ENCODE results near the gene SCN11A. TPM values are rescaled to one million over a fixed set of nuclear protein-coding genes. Genes with fewer than 3 reads are reported as not detected.
A peak's percentile ranks its signal among the peaks of the same experiment; 100 is the strongest.
"Not testable (repeated sequence)": the region's sequence is repeated elsewhere in the genome, so short reads cannot be mapped to it uniquely, and the experiment has no call there.

The SCN11A gene
- total RNA-seq, 1 donor from 2014 or later: 2.2 TPM

DNA sequence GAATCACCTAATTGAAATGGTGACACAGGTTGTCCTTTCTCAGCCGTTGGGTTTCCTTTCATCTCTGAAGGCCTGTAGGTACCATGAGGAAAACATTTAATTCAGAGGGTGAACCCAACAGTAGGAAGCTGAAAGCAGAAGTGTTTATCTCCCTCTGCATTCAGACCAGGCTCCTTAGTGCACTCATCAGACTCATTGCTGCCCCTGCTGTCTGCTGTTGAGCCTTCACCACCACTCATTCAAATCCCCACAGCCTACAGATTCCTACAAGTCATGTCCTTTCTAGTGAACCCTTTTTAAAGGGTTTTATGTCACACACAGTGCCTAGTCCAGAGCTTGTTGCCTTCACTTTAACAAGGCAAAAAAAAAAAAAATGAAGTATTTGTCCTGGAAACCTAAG is 13.5 kb upstream of the SCN11A start:
- DNase-seq (ENCODE audit: low spot score): no peak

DNA sequence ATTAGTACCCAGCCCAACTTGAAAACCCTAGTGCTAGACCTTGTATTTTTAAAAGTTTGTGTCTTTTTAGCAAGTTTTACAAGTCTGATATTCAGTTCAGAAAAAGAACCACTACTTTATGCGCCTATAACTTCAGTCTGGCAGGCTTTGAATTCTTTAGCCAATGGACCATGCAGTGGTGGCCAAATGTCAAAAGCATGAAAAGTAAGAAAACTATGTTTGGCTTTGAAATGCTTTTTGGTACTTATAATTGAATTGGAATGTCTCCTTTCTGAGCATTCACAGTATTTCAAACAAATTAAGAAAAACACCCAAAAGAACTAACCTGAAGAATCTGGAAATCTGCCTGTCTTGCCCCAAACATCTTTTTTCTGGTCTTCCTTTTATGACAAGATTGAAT is 12.9 kb upstream of the SCN11A start:
- DNase-seq (ENCODE audit: low spot score): no peak

DNA sequence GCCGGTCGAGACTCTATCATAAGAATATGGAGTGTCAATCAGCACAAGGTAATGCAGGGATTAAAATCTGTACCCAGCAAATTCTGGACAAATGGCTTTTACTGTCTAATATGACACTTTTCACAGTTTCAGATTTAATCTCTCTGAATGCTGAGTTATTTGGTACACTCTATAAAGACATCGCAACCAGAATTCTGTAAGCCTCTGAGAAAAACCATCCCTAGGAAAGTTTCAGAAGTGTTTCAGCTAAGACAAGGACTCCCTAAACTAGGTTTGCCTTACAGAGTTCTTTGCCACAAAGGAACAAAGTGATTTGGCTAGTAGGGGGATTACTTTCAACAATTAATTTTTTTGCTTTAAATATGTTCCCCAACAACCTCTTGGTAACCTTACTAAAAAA is 11.4 kb upstream of the SCN11A start:
- no peak for DNase-seq (ENCODE audit: low spot score)

DNA sequence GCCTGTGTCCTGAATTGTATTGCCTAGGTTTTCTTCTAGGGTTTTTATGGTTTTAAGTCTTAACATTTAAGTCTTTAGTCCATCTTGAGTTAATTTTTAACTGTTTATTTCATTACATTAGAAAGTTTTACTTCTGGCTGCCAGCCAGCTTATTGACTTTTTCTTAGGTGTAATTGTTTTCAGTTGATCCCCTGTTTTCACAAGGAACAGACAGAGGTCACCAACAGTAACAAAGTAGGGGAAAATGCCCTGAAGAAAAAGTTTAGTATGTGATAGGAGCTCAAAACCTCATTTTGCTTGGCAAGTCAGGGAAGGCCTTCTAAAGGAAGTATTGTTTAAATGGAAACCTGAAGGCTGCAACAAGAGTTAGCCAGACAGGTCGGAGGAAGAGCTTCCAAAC is 10.4 kb upstream of the SCN11A start:
- DNase-seq (ENCODE audit: low spot score): no peak

DNA sequence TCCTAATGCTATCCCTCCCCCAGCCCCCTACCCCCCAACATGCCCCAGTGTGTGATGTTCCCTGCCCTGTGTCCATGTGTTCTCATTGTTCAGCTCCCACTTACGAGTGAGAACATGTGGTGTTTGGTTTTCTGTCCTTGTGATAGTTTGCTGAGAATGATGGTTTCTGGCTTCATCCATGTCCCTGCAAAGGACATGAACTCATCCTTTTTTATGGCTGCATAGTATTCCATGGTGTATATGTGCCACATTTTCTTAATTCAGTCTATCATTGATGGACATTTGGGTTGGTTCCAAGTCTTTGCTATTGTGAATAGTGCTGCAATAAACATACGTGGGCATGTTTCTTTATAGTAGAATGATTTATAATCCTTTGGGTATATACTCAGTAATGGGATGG is 9.5 kb upstream of the SCN11A start:
- not testable (repeated sequence) for DNase-seq (ENCODE audit: low spot score)

DNA sequence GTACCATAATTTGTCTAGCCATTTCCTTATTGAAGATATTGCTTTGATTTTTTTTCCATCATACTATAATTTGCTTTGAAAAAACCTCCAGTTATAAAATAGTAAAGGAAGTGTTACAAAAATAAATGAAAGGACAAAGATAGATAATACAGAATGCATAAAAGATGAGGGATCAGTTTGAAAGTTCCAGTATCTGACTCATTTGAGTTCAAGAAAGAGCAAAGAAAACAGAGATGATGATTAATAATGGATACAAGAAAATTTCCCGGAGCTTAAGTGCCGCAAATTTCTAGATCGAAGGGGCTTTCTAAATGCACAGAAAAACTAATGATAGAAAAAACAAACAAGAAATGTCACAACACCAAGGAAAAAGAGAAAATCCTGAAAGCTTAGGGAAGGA is 4.4 kb upstream of the SCN11A start:
- no peak for DNase-seq (ENCODE audit: low spot score)

DNA sequence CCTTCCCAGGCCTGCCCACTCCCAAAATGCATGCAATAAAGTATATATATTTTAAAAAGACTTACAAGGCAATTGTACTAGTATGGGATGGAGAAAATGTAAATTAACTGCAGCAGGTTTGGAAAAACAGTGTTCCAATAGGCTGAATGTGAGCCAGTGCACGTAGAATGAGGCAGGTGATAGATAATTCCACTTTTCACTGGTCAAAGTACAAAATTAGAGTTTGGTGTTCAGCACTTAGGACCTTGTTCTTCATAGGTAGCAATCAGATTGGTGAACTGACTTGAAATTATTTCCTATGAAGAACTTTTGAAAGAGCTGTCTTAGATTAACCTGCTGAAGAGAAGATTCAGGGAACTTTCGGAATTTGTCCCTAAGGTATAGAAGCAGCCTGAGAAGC is 2.0 kb upstream of the SCN11A start:
- DNase-seq (ENCODE audit: low spot score): no peak

DNA sequence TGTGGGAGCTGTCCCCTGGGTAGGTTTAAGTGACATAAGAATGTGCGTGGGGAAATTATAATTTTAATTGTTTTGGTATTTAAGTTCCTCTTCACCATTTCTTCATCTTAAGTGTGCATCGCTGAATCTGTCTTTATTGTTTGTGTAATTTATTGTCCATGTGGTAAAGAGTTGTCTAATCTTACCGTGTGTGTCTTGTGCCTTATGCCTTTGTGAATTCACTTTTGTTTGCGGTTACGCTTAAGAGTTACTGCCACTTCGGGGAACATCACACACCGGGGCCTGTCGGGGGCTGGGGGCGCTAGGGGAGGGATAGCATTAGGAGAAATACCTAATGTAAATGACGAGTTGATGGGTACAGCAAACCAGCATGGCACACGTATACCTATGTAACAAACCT is 839 bp upstream of the SCN11A start:
- no peak for DNase-seq (ENCODE audit: low spot score)

DNA sequence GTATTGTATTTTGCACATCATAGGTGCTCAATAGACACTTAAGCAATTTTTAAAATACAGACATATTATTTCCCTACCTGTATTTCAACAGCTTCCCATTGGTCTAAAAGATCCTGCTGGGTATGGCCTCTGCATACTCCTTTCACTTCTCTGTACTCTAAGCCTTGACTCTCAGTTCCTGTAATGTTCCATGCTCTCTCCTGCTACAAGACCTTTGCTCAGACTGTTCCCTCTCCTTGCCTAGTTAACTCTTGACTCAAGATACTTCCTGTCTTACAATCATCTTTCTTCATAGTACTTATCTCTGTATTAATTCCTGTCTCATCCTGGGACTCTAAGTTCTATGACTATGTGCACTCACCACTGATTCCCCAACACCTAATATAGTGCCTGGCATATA is 1.7 kb downstream of the SCN11A start:
- DNase-seq (ENCODE audit: low spot score): peak; percentile 5

DNA sequence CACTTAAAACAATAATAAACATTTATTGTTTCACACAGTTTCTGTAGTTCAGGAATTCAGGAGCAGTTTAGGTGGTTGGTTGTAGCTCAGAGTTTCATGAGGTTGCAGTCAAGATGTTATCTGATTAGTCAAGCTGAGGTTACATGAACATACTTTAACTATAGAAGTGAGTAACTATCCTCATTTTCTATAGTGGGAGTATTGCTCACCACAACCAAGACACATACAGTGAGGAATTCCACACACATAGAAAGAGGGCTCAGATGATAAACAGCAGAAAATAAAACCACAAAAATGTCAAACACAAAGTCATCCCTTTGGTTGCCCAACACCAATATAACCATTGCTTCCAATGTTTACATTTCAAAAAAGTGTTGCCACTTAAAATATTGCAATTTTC is 13.6 kb downstream of the SCN11A start:
- no peak for DNase-seq (ENCODE audit: low spot score)

DNA sequence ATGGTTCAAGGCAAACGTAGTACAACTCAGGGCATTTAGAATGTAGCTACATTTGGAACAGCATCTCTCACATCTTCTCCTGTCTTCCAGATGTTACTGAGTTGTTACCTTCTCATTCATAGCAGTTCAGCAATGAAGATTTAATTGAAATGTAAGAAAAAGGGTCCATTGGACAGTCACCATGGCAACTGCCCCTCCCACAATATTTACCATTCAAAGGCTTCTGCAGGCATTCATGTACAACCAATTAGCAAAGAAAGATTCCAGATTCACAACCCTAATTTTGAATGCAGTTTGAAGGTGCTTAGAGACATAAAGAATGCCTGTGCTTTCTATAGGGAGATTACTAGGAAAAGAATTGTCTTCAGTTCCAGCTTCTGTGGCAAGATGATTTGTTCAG is 22.2 kb downstream of the SCN11A start:
- DNase-seq (ENCODE audit: low spot score): no peak

DNA sequence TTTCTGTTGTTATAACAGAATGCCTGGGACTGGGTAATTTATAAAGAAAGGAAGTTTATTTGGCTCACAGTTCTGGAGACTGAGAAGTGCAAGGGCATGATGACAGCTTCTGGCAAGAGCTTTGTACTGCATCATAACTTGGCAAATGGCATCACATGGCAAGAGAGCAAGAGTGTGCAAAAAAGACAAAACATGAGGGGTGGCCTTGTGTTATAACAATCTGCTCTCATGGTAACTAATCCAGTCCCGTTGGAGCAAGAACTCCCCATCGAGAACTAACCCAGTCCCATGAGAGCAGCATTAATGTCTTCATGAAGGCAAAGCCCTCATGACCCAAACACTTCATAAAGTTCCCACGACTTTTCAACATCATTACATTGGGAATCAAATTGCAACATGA is 23.2 kb downstream of the SCN11A start:
- DNase-seq (ENCODE audit: low spot score): no peak

DNA sequence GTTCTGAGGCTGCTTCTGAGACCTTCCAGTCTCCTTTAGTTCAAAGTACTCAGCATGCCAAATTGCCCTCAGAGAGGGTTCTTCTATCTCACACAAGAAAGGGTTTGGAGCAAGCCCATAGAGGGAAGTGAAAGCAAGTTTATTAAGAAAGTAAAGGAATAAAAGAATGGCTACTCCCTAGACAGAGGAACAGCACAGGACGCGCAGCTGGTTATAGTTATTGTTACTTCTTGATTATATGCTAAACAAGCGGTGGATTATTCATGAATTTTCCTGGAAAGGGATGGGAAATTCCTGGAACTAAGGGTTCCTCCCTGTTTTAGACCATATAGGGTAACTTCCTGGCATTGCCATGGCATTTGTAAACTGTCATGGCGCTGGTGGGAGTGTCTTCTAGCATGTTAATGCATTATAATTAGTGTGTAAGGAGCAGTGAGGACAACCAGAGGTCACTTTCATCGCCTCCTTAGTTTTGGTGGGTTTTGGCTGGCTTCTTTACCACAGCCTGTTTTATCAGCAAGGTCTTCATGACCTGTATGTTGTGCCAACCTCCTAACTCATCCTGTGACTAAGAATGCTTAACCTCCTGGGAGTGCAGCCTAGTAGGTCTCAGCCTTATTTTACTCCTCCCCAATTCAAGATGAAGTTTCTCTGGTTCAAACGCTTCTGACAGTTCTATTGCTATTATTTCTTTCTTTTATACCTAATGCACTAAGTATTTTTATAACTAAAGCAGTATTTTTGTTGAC is 26.3 kb downstream of the SCN11A start:
- no peak for DNase-seq (ENCODE audit: low spot score)

DNA sequence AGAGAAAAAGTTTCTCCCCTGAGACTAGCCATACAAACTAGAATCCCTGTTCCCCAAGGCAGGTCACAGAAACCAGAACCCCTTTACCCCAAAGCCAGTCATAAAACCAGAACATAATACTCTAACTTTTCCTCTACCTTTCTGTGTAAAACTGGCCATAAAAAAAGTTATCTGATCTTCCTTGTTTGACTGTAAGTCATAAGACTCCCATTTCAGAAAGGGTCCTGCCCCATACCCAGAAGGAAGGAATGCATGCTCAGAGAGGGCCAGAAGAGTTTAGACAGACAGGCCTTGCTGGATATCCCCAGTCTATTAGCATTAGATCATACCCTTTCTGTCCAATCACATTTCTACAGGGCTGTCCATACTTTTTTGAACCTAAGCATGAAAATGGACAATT is 27.2 kb downstream of the SCN11A start:
- DNase-seq (ENCODE audit: low spot score): no peak

DNA sequence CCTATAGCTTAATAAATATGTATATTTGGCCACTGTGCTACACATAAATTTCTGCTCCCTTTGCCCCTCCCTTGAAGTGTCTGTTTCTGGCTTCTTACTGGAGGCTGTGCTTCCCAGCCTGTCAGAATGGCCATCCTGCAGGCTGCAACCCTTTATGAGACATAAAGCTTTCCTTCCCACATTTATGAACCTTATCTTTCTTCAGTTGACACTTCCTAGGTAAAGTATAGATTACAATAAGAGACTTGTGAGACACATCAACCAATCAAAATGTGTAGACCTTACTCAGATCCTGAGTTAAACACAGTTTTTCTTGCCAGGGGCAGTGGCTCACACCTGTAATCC is 29.5 kb downstream of the SCN11A start:
- no peak for DNase-seq (ENCODE audit: low spot score)

DNA sequence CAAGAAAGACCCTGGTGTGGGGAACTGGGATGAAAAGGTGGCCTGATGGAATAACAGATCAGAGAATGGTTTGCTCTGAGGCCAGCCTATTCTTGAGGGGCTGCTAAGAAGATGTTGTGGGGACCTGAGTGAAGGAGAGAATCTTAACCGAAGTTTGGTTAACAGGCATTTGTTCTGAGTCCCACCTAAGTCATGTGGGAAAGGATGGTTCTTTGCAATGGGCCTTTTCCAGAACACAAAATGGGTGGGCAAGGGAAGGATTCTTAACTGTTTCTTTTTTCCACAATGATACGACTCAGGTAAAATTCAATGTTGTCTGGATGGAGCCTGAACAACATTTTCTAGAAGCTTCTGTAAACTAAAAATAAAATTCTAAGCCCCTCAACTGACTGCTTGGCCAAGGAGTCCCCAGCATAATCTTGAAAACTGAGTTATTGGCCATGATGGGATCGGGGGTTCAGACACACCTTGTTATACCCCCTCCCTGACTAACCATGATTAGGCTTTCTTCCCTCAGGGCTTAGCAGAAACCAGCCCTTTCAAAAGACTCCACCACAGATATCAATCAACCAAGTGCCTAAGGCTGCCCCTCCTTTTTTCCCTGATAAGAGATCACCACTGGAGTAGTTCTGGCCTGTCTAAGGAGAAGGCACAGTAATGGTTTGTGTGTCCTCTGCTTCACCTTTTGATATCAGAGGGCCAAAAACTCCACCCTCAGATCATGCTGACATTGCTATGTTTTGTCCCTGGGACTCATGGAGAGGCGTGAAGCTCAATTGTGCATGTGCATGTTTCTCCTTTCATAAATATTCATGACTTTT is 30.1 kb downstream of the SCN11A start:
- DNase-seq (ENCODE audit: low spot score): peak; percentile 3

DNA sequence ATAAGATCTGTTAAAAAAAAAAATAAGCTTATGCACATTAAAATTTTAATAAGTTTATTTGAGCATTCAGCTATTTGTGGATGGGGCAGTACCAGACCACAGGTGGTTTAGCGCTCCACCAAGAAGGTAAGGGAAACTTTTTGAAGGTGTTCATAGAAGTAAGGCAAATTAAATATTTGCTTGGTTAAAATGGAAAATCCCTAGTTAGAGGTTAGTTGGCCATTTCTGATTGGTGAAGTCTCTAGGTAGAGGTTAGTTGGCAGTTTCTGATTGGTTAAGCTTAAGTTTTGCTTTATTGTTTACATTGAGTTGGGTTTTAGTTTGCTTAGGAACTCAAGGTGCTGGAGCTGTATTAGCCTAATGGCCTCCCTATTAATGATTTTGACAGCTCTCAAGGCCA is 30.7 kb downstream of the SCN11A start:
- no peak for DNase-seq (ENCODE audit: low spot score)

DNA sequence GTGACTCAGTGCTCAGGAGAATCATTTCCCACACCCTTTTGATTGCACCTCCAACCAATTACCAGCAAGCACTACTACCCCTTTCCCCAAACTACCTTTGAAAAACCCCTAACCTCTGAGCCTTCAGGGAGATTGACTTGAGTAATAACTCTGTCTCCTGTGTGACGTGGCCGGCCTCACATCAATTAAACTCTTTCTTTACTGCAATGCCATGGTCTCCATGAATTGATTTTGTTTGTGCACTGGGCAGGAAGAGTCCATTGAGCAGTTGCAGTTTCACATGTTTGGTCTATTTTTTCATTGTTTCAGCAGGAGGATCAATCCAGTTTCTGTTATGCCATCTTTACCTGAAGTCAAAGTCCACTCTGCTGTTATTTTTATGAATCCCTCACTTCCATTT is 32.4 kb downstream of the SCN11A start:
- DNase-seq (ENCODE audit: low spot score): no peak

DNA sequence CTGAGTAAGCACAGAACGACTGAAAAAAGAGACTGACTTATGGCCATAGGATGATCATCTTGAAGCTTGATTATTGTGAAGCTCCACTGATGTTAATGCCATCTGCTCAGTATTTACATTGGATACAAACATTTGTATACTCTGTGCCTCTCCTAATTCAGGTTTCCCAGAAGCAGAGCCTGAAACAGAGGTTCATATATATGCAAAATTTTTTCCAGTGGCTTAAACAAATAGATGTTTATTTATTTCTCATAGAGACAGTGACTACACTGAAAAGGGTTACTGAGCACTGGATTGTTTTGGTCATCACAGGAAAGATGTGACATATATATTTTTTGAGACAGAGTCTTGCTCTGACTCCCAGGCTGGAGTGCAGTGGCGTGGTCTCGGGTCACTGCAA is 36.3 kb downstream of the SCN11A start:
- no peak for DNase-seq (ENCODE audit: low spot score)

DNA sequence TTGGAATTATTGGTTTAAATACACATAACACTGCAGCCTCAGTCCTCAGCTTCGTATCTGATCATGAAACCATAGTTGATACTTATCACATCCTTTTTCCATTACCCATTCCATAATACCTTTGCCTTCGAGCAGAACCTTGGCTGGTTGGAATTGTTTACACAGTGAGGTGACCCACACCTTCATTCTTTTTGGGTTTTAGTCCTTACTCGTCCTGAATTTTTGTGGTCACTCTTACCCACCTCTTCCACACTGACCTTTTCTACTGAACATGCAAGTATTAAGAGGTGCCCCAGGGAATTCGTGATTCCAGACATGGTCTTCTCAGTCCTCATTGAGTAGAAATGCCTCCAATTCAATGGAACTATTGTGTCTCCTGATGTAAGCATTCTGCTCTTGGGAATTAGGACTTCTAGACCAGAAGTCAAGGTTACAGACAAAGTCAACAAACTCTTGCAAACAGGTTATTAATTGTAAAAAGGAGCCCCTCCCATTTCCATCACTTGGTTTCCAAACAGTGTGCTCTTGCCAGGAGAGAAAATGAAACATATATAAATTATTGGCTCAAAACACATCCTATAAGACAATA is 37.7 kb downstream of the SCN11A start:
- DNase-seq (ENCODE audit: low spot score): no peak

DNA sequence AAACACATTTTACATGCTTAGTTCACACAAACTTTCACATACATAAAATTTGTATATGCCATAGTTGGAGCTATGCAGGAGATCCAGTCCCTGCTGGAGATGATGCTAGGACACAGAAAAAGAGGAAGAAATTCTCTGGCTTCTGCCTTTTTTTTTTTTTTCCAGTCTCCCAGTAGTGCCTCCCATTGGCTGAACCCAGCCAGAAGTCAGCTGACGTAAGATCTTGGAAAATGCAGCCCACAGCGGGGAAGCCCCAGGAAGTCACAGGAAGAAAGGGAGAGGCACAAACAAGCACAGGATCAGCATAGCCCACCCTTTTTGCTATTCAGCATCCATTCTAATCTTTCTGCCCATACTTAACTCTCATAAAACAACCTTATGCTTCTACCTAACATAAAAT is 38.5 kb downstream of the SCN11A start:
- DNase-seq (ENCODE audit: low spot score): no peak

DNA sequence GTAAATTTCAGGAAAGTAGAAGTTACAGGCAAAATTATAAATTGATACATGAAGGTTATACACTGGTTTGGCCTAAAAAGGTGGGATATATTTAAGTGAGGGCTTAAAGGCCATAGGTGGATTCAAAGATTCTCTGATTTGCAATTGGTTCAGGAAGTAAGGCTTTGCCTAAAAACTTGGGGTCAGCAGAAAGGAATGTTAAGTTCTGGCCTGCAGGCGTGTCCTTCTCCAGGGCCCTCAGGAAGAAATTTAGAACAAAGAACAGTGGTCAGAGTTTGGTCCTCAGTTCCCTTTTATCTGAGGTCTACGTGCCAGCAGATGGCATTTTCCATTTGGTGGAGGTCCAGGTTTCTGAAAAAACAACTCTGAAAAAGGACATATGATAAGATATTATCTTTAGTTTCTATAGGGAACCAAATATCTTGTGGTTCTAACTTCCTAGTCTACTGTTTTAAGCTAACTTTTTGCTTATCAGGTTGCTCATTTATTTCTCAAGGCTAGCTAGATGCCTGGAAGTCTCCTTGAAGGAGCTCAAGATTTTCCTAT is 40.5 kb downstream of the SCN11A start:
- no peak for DNase-seq (ENCODE audit: low spot score)

DNA sequence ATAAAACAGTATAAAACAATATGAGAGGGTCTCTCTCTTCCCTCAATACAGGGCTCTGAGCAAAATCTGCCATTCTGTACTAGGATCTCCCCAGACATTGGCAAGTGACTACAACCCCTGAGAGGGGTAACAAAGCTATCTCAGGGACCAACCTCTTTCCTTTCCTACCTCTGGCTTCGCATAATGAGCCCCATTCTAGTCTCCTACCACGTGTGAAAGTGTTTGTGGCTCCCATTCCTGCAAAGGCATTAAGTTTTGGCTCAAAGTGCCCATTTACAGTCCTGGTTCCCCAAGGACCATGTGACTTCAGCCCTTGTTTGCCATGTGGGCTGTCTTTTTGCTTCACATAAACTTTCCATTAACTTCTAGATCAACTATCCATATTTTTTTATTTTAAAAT is 46.4 kb downstream of the SCN11A start:
- DNase-seq (ENCODE audit: low spot score): no peak

Data from umbilical cord (tissue), 2 donors.